Caco-2 (cell line): ENCODE measurements around the gene CHMP5. TPM values are rescaled to one million over a fixed set of nuclear protein-coding genes. Genes with fewer than 3 reads are reported as not detected.

Source experiments
- BruUV-seq: library from RNA; stranded (reverse); fragments of 400-500 nt; replicated peaks from 2 replicates; lab custom pipeline; 2021; lab: Mats Ljungman, UMichigan
- CTCF ChIA-PET: fragments of 300-600 bp; sonication (Branson Sonifier 250); formaldehyde crosslinking; loops from one replicate; lab custom pipeline; 2022; ENCODE audit warnings: antibody characterized with exemption; lab: Charles Lee
- POLR2A ChIA-PET: fragments of 300-600 bp; sonication (Branson Sonifier 250); formaldehyde crosslinking; loops from one replicate; lab custom pipeline; 2022; ENCODE audit warnings: antibody characterized with exemption; lab: Charles Lee
- DNase-seq, 2 experiments: peaks; one replicate each; pipeline versions ENCODE4 v3.0.0 to v3.0.0-alpha.2; 2020 to 2022
- H3K27me3 ChIP-seq: replicated peaks from 2 replicates; pipeline ENCODE4 v1.6.0; 2011; ENCODE audit warnings: low read length; ENCODE audit not compliant: control insufficient read depth, insufficient read depth
- H3K36me3 ChIP-seq: 2 replicates; pipeline ENCODE4 v1.5.1; 2011; ENCODE audit warnings: low read length; ENCODE audit not compliant: control insufficient read depth, insufficient read depth
- H3K4me1 ChIP-seq: fragments of 250-450 bp; sonication (Bioruptor Pico); 2 replicates; pipeline ENCODE4 v1.5.1; 2020; ENCODE audit warnings: mild to moderate bottlenecking
- H3K4me3 ChIP-seq: 2 replicates; pipeline ENCODE4 v1.5.1; 2011; ENCODE audit warnings: low read depth, mild to moderate bottlenecking, control low read depth, low read length
- H3K9me3 ChIP-seq: fragments of 250-450 bp; sonication (Bioruptor Pico); 2 replicates; pipeline ENCODE4 v1.5.1; 2020; ENCODE audit warnings: mild to moderate bottlenecking, moderate library complexity
- H3K27ac Mint-ChIP-seq: one replicate; pipeline ENCODE4 v1.8.0; 2022; ENCODE audit warnings: mixed read lengths; ENCODE audit not compliant: unreplicated experiment
- H3K27me3 Mint-ChIP-seq: one replicate; pipeline ENCODE4 v1.8.0; 2022; ENCODE audit warnings: mixed read lengths; ENCODE audit not compliant: insufficient read depth, unreplicated experiment
- H3K36me3 Mint-ChIP-seq: one replicate; pipeline ENCODE4 v1.8.0; 2022; ENCODE audit warnings: mild to moderate bottlenecking, mixed read lengths; ENCODE audit not compliant: insufficient read depth, unreplicated experiment
- H3K4me1 Mint-ChIP-seq: one replicate; pipeline ENCODE4 v1.8.0; 2022; ENCODE audit warnings: low read depth, mixed read lengths; ENCODE audit not compliant: unreplicated experiment
- H3K4me3 Mint-ChIP-seq: one replicate; pipeline ENCODE4 v1.8.0; 2022; ENCODE audit warnings: mild to moderate bottlenecking, moderate library complexity, mixed read lengths; ENCODE audit not compliant: unreplicated experiment
- H3K9me3 Mint-ChIP-seq: one replicate; pipeline ENCODE4 v1.8.0; 2022; ENCODE audit warnings: mixed read lengths; ENCODE audit not compliant: unreplicated experiment
- intact Hi-C: fragments of 100-400 bp; cut with micrococcal nuclease; formaldehyde crosslinking; loops from one replicate; pipeline ENCODE4 v1.10.0; 2022; ENCODE audit not compliant: unreplicated experiment
- total RNA-seq: library from RNA; stranded (reverse); gene quantifications from 2 replicates; pipeline ENCODE4 v1.2.3, GENCODE V29; 2022
- TF ChIP-seq, protein P1 (sequence below), 2 experiments: fragments of 200-600 bp in 1 of 2; IDR thresholded peaks; 1 replicate in 1 of 2; 2 replicates in 1 of 2; pipeline versions ENCODE4 v1.5.1 to v1.8.0; 2011 to 2022; ENCODE audit warnings: antibody characterized with exemption in 1 of 2, control low read depth in 1 of 2, inconsistent platforms in 1 of 2, low read depth in 1 of 2, low read length in 1 of 2, mild to moderate bottlenecking in 1 of 2, moderate library complexity in 1 of 2; ENCODE audit not compliant: insufficient read depth in 1 of 2, severe bottlenecking in 1 of 2, unreplicated experiment in 1 of 2

Gene CHMP5
- total RNA-seq, 1 experiment from 2014 or later, result 58.3 TPM

DNA sequence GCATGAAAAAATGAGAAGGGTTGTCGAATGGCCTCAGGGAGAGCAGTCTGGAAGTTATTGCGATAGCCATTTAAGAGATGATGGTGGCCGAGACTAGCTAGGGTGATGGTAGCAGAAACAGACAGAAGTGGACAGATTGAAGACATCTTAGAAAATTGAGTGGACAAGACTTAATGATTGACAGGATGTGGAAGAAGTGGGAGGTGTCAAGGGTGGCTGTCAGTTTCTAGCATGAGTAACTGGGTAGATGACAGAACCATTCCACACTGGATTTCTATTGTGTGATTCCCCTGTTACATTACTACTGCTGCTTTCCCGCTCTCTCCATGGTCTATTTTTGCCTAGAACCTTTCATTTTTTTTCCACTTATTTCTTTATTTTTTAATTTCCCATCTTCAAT, 12.6 kb downstream of the CHMP5 start:
- Mint-ChIP-seq H3K36me3 (peaks cover 47% of the 10 kb centered on the region), H3K27me3 (no peaks in the 10 kb centered on the region), H3K4me1 (no peaks in the 10 kb centered on the region), H3K27ac (no peak overlapping the region), H3K9me3 (no peaks in the 10 kb centered on the region), H3K4me3 (no peak overlapping the region)
- Histone ChIP-seq H3K4me1 (no peaks in the 10 kb centered on the region), H3K27me3 (no peaks in the 10 kb centered on the region), H3K36me3 (peaks cover 4% of the 10 kb centered on the region), H3K9me3 (no peaks in the 10 kb centered on the region), H3K4me3 (no peak overlapping the region)
- TF ChIP-seq, protein P1, sequence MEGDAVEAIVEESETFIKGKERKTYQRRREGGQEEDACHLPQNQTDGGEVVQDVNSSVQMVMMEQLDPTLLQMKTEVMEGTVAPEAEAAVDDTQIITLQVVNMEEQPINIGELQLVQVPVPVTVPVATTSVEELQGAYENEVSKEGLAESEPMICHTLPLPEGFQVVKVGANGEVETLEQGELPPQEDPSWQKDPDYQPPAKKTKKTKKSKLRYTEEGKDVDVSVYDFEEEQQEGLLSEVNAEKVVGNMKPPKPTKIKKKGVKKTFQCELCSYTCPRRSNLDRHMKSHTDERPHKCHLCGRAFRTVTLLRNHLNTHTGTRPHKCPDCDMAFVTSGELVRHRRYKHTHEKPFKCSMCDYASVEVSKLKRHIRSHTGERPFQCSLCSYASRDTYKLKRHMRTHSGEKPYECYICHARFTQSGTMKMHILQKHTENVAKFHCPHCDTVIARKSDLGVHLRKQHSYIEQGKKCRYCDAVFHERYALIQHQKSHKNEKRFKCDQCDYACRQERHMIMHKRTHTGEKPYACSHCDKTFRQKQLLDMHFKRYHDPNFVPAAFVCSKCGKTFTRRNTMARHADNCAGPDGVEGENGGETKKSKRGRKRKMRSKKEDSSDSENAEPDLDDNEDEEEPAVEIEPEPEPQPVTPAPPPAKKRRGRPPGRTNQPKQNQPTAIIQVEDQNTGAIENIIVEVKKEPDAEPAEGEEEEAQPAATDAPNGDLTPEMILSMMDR (IDR thresholded peaks at IDR 0.05; ENCODE audit: insufficient read depth in 1 of 2, low read depth in 1 of 2, low read length in 1 of 2, severe bottlenecking in 1 of 2, unreplicated experiment in 1 of 2), result no peak
- intact Hi-C loops, result no loop called here
- no peak for DNase-seq
- CTCF ChIA-PET, result no interaction called here
- BruUV-seq, result no TSS peak
- POLR2A ChIA-PET, result no interaction called here

DNA sequence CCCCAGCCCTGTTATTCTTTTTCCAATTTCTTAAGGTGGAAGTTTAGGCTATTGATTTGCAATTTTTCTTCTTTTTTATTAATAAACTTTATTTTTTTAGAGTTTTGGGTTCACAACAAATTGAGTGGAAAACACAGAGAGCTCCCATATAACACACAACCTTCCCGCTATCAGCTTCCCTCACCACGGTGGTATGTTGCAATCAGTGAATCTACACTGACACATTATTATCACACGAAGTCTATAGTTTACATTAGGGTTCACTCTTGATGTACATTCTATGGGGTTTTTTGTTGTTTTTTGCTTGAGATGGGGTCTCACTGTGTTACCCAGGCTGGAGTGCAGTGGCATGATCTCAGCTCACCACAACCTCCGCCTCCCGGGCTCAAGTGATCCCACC, 20.7 kb downstream of the CHMP5 start:
- no peaks in the 10 kb centered on the region for H3K4me1 Mint-ChIP-seq
- no peaks in the 10 kb centered on the region for H3K27me3 Mint-ChIP-seq
- Histone ChIP-seq H3K4me3 (no peak overlapping the region), H3K27me3 (no peaks in the 10 kb centered on the region), H3K9me3 (no peaks in the 10 kb centered on the region), H3K36me3 (0 out of 2 replicates have a peak, but pooled peaks cover 2% of the 10 kb centered on the region), H3K4me1 (no peaks in the 10 kb centered on the region)
- H3K4me3 Mint-ChIP-seq, result no peak overlapping the region
- CTCF ChIA-PET, result no interaction called here
- POLR2A ChIA-PET, result interaction anchor here (0.6 kb wide), 1 partner anchor 21 kb away, joined by 9 read pairs; the partner anchor contains the start of genes BAG1 and CHMP5
- no TSS peak for BruUV-seq
- DNase-seq, result no peak
- H3K9me3 Mint-ChIP-seq, result no peaks in the 10 kb centered on the region
- H3K36me3 Mint-ChIP-seq, result peaks cover 16% of the 10 kb centered on the region
- TF ChIP-seq, protein P1 (IDR thresholded peaks at IDR 0.05; ENCODE audit: insufficient read depth in 1 of 2, low read depth in 1 of 2, low read length in 1 of 2, severe bottlenecking in 1 of 2, unreplicated experiment in 1 of 2), result no peak
- intact Hi-C loops, result no loop called here
- H3K27ac Mint-ChIP-seq, result no peak overlapping the region

DNA sequence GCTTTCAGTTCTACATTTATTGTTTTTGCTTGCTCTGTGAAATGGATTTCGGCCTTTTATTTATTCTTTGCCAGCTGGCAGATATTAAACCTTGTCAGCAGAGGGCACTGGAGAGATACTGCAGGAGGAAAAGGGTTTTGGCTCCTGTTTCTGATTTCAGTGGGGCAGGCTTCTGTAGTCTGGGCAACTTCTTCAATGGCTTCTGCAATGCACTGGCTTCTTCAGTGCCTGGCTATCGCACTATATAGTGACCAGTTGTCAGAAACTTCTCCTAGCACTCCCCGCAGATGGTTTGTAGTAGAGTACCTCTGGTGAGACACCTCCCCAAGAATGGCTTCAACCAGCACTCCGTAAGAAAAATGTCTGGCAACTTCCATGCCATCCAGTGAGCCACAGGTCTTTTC, 22.2 kb downstream of the CHMP5 start:
- Mint-ChIP-seq H3K9me3 (no peaks in the 10 kb centered on the region), H3K4me1 (peaks cover 2% of the 10 kb centered on the region), H3K27ac (no peak overlapping the region), H3K4me3 (no peak overlapping the region), H3K36me3 (peaks cover 19% of the 10 kb centered on the region), H3K27me3 (no peaks in the 10 kb centered on the region)
- peak; percentile 44 to 54 for DNase-seq
- no TSS peak for BruUV-seq
- ChIA-PET POLR2A (no interaction called here), CTCF (interaction anchor here (0.8 to 1.0 kb wide), 2 partner anchors 8 to 47 kb away, joined by 3 read pairs; partner anchors contain the start of gene SPINK4)
- Histone ChIP-seq H3K36me3 (no peaks in the 10 kb centered on the region), H3K4me3 (no peak overlapping the region), H3K4me1 (0 out of 2 replicates have a peak, but pooled peaks cover 7% of the 10 kb centered on the region), H3K9me3 (no peaks in the 10 kb centered on the region), H3K27me3 (no peaks in the 10 kb centered on the region)
- intact Hi-C loops, result loop anchor here (1.0 kb wide), 1 partner anchor 58 kb away; no protein-coding TSS in a partner anchor
- TF ChIP-seq, protein P1 (IDR thresholded peaks at IDR 0.05; ENCODE audit: insufficient read depth in 1 of 2, low read depth in 1 of 2, low read length in 1 of 2, severe bottlenecking in 1 of 2, unreplicated experiment in 1 of 2), result peak; percentile 49 to 56
